Adrenal gland (tissue), 12 donors: ENCODE data around the gene PNPLA7. TPM values are rescaled to one million over a fixed set of nuclear protein-coding genes. Genes with fewer than 3 reads are reported as not detected.

Experiments
- DNase-seq, 7 donors: peaks; one replicate each; pipeline ENCODE4 v3.0.0-alpha.2; 2019 to 2020
- H3K27ac ChIP-seq, 5 donors: fragments of 200-600 bp; sonication (generic) in 4 of 5; 1 replicate in 3 of 5; 2 replicates in 2 of 5; pipeline versions ENCODE4 v1.5.1 to v1.8.0; 2016 to 2020; ENCODE audit warnings: mild to moderate bottlenecking in 1 of 5
- H3K27me3 ChIP-seq: fragments of 200-600 bp; 2 replicates; pipeline ENCODE4 v1.8.0; 2021
- H3K36me3 ChIP-seq, 2 donors: fragments of 200-600 bp; replicated peaks in 1 of 2; 1 replicate in 1 of 2; 2 replicates in 1 of 2; pipeline versions ENCODE4 v1.5.1 to v1.8.0; 2018 to 2022
- H3K4me1 ChIP-seq, 2 donors: fragments of 200-600 bp; replicated peaks in 1 of 2; 1 replicate in 1 of 2; 2 replicates in 1 of 2; pipeline versions ENCODE4 v1.5.1 to v1.8.0; 2018 to 2021
- H3K4me3 ChIP-seq, 4 donors: fragments of 200-600 bp; sonication (generic) in 3 of 4; one replicate each; pipeline ENCODE4 v1.5.1; 2016 to 2018
- H3K9me3 ChIP-seq, 3 donors: fragments of 200-600 bp; sonication (generic) in 1 of 3; replicated peaks in 1 of 3; 1 replicate in 2 of 3; 2 replicates in 1 of 3; pipeline versions ENCODE4 v1.5.1 to v1.8.0; 2016 to 2021
- POLR2A ChIP-seq, 2 donors: fragments of 450-650 bp; IDR thresholded peaks; one replicate each; pipeline ENCODE4 v1.6.1; 2017; ENCODE audit warnings: antibody characterized with exemption in 2 of 2, mild to moderate bottlenecking in 2 of 2, moderate library complexity in 1 of 2
- WGBS, 4 donors: extraction: QIAGEN DNeasy Blood & Tissue Kit in 2 of 4; methylation state at CpG; one replicate each; pipeline versions ENCODE4 v1.1.5 to v1.1.7; 2013 to 2017; 5-methylcytosine and 5-hydroxymethylcytosine counted together
- intact Hi-C, 2 donors: fragments of 100-400 bp; cut with DNase I; formaldehyde crosslinking; loops; one replicate each; pipeline versions ENCODE4 v1.14.1 to v1.15.0; 2022 to 2023
- polyA plus RNA-seq, 3 donors: library from polyadenylated mRNA; stranded (reverse); fragments of 200-250 nt in 2 of 3; fragments of 350-450 nt in 1 of 3; fragmentation: Illumina TruSeq in 1 of 3; extraction: RNeasy Lipid Tissue Mini Kit (QIAGEN cat#74804) in 1 of 3; gene quantifications; one replicate each; pipeline ENCODE4 v1.2.3, GENCODE V29; 2013 to 2014
- total RNA-seq, 9 donors: library from RNA; depleted of rRNA in 4 of 9; stranded (reverse); fragments of >200 nt in 4 of 9; fragments of 120-200 nt in 1 of 9; fragmentation: NEBNext Ultra II Directional in 1 of 9; extraction: Animal tissue kit (Norgen Biotek cat#: 25700) in 1 of 9; gene quantifications; one replicate each; pipeline versions ENCODE4 v1.1.0 to v1.2.4, GENCODE V29; 2013 to 2023
- TF ChIP-seq, protein P1 (sequence below), 6 experiments: fragments of 450-650 bp in 4 of 6; fragments of 200-600 bp in 2 of 6; sonication (generic) in 1 of 6; IDR thresholded peaks; 1 replicate in 5 of 6; 2 replicates in 1 of 6; pipeline versions ENCODE4 v1.5.1 to v1.8.0; 2016 to 2021; ENCODE audit warnings: antibody characterized with exemption in 6 of 6, mild to moderate bottlenecking in 2 of 6, moderate library complexity in 1 of 6
- donor health status: healthy with polysubstance abuse.
- donor health status: Bipolar disorder and iron deficiency.
- donor health status: DM: yes; HTN: yes; CAD: no.
- donor health status: DM: no; HTN: no; CAD: no.
- donor health status: DM: no; HTN: no; CAD: no.
- donor health status: DM: yes; HTN: yes; CAD: no.

PNPLA7 gene
- total and polyA plus RNA-seq, 12 donors, result 0.44 to 64.1 (median 10.8) TPM

DNA sequence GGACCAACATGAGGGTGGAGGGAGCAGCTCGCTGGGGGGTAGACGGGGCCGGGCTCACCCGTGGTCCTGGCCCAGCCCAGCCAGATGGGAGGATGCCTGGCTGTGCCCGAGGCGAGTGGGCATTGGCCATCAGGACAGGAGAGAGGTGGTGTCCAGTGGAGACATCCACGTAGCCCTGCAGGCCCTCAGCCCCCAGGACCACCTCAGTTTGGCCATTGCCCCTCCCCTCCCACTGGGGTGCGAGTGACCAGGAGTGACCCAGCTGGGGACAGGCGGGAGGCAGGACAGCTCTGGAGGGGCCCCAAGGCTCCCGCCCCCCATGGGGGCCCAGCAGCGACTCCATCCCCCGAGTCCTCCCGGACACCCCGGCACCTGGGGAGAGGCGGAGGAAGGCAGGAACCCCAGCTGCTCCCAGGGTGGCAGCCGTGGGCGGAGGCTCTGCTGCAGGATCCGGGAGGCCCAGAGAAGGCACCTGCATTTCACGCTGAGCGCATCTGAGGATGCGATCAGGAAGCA is 118.7 kb downstream of the PNPLA7 start:
- H3K27me3 ChIP-seq, result no peaks in the 10 kb centered on the region
- H3K9me3 ChIP-seq, result no peaks in the 10 kb centered on the region
- TF ChIP-seq, protein P1, sequence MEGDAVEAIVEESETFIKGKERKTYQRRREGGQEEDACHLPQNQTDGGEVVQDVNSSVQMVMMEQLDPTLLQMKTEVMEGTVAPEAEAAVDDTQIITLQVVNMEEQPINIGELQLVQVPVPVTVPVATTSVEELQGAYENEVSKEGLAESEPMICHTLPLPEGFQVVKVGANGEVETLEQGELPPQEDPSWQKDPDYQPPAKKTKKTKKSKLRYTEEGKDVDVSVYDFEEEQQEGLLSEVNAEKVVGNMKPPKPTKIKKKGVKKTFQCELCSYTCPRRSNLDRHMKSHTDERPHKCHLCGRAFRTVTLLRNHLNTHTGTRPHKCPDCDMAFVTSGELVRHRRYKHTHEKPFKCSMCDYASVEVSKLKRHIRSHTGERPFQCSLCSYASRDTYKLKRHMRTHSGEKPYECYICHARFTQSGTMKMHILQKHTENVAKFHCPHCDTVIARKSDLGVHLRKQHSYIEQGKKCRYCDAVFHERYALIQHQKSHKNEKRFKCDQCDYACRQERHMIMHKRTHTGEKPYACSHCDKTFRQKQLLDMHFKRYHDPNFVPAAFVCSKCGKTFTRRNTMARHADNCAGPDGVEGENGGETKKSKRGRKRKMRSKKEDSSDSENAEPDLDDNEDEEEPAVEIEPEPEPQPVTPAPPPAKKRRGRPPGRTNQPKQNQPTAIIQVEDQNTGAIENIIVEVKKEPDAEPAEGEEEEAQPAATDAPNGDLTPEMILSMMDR (IDR thresholded peaks at IDR 0.05), result no peak
- no peak for TF ChIP-seq POLR2A (IDR thresholded peaks at IDR 0.05)
- WGBS, 4 donors, result 72 to 88% (median 81%) methylated on average over 6 to 21 of the region's 21 CpGs
- H3K27ac ChIP-seq, result no peak overlapping the region
- no peak for DNase-seq
- no peak overlapping the region for H3K4me3 ChIP-seq
- intact Hi-C loops, result no loop called here
- no peaks in the 10 kb centered on the region for H3K36me3 ChIP-seq
- peaks cover 0 to 9% of the 10 kb centered on the region in 2 donors for H3K4me1 ChIP-seq

DNA sequence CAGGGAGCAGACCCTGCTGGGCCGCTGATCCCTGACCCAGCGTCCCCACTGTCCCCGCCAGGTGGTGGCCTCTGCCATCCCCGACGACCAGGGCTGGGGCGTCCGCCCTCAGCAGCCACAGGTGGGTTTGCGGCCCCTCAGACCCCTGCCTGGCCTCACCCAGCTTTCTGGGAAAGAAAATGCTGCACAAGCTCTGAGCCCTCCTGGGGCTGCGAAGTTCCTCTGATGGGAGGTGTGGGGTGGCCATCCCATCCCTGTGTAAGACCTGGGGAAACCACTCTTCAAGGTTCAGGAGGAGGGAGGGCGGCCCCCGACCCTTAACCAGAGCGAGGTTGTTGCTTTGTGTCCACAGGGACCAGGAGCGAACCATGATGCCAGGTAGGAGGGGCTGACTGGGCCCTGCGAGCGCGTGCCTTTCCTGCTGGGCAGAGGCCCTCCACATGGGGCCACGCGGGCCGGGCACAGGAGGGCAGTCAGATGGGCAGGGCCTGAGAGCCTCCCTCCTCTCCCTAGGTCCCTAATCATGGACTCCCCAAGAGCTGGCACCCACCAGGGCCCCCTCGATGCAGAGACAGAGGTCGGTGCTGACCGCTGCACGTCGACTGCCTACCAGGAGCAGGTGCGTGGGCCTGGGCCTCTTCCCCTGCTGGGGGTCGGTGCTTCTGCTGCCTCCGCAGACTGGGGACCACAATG is 119.3 kb downstream of the PNPLA7 start:
- WGBS, 4 donors, result 80 to 83% (median 81%) methylated on average over 3 to 27 of the region's 27 CpGs; no CpG with 5 or more reads in 1 of the 4 donors
- H3K36me3 ChIP-seq, result no peaks in the 10 kb centered on the region
- H3K27me3 ChIP-seq, result no peaks in the 10 kb centered on the region
- TF ChIP-seq POLR2A (IDR thresholded peaks at IDR 0.05), result no peak
- TF ChIP-seq, protein P1 (IDR thresholded peaks at IDR 0.05), result no peak
- H3K4me1 ChIP-seq, result peaks cover 0 to 3% of the 10 kb centered on the region in 2 donors
- DNase-seq, result no peak
- no peak overlapping the region for H3K27ac ChIP-seq
- H3K9me3 ChIP-seq, result no peaks in the 10 kb centered on the region
- intact Hi-C loops, result no loop called here
- no peak overlapping the region for H3K4me3 ChIP-seq

DNA sequence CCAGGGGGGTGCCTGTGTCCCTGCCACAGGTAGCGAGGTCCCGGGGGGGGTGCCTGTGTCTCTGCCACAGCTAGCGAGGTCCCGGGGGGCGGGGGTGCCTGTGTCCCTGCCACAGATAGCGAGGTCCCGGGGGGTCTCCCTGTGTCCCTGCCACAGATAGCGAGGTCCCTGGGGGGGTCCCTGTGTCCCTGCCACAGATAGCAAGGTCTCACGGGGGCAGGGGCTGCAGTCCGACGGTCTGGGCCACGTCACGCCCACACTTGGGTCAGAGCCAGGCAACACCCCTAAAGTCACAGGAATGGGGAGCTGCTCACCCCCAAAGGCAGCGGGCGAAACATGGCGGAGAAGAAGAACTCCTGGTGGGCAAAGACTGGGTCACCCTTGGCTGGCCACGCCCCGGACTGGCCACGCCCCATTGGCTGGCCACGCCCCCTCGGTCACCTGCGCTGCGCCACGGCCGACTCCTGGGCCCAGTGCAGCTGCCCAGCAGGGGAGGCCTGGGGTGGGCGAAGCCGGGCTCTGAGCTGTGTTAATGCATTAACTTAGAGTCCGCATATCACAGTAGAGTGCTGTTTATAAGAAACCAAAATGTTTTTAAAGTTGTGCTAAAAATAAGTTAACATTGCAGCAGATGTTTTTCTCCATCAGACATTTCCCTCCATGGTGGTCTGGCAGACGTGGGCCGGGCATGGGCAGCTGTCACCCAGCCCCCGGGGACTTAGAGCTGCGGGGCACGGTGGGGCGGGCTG is 120.1 kb downstream of the PNPLA7 start:
- WGBS, 4 donors, result 53 to 59% (median 56%) methylated on average over 22 to 34 of the region's 34 CpGs
- peak in 3 of 7 donors; percentile 14 to 42 (median 30) for DNase-seq
- TF ChIP-seq, protein P1 (IDR thresholded peaks at IDR 0.05), result no peak
- TF ChIP-seq POLR2A (IDR thresholded peaks at IDR 0.05), result no peak
- no peaks in the 10 kb centered on the region for H3K36me3 ChIP-seq
- H3K4me3 ChIP-seq, result no peak overlapping the region
- H3K27ac ChIP-seq, result no peak overlapping the region
- no peaks in the 10 kb centered on the region for H3K27me3 ChIP-seq
- no peaks in the 10 kb centered on the region for H3K4me1 ChIP-seq
- no peaks in the 10 kb centered on the region for H3K9me3 ChIP-seq
- intact Hi-C loops, result no loop called here

DNA sequence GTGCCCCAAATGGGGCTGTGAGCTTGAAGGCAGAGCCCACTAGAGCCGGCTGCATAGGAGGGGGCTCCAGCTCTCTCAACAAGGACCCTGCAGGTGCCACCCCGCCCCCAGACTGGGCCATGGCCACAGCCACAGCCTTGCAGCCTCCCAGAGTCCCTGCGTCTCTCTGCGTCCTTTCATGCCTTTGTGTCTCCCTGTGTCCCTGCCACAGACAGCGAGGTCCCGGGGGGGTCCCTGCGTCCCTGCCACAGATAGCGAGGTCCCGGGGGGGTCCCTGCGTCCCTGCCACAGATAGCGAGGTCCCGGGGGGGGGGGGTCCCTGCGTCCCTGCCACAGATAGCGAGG is 120.7 kb downstream of the PNPLA7 start:
- no peak for DNase-seq

More for the DNA sequence above, 120.7 kb downstream of the PNPLA7 start:
- no peaks in the 10 kb centered on the region for H3K27me3 ChIP-seq
- H3K4me3 ChIP-seq, result no peak overlapping the region
- TF ChIP-seq, protein P1 (IDR thresholded peaks at IDR 0.05), result no peak
- no peak overlapping the region for H3K27ac ChIP-seq
- no peaks in the 10 kb centered on the region for H3K36me3 ChIP-seq
- no peaks in the 10 kb centered on the region for H3K4me1 ChIP-seq
- H3K9me3 ChIP-seq, result no peaks in the 10 kb centered on the region
- WGBS, 4 donors, result 20 to 59% (median 51%) methylated on average over 1 to 14 of the region's 14 CpGs; no CpG with 5 or more reads in 1 of the 4 donors
- intact Hi-C loops, result no loop called here
